K562 (cell line): ENCODE results near the gene DYNLL1. TPM values are rescaled to one million over a fixed set of nuclear protein-coding genes. Genes with fewer than 3 reads are reported as not detected.

Source experiments
- CBX2 ChIP-seq: fragments of 200-600 bp; sonication (generic); IDR thresholded peaks from one replicate; pipeline ENCODE4 v1.6.1; 2012; ENCODE audit warnings: mild to moderate bottlenecking, low read length, inconsistent platforms; ENCODE audit not compliant: insufficient read depth, poor library complexity, severe bottlenecking
- CREB3L1 ChIP-seq: fragments of 450-650 bp; IDR thresholded peaks from 2 replicates; pipeline ENCODE4 v1.6.1; 2014; ENCODE audit warnings: low read depth, mild to moderate bottlenecking, moderate library complexity, borderline replicate concordance
- GATAD2A ChIP-seq: fragments of 450-650 bp; IDR thresholded peaks from 2 replicates; pipeline ENCODE4 v1.6.1; 2017
- HNRNPUL1 ChIP-seq: fragments of 200-400 bp; formaldehyde crosslinking; IDR thresholded peaks from 2 replicates; pipeline ENCODE4 v1.6.1; 2017; ENCODE audit warnings: low read length
- KAT7 ChIP-seq: sonication (generic); formaldehyde crosslinking; IDR thresholded peaks from 2 replicates; pipeline ENCODE4 v1.8.0; 2022; ENCODE audit warnings: missing genetic modification reagents, mild to moderate bottlenecking, borderline replicate concordance
- KLF1 ChIP-seq: fragments of 450-650 bp; IDR thresholded peaks from 2 replicates; pipeline ENCODE4 v1.6.1; 2016; ENCODE audit warnings: missing genetic modification characterization, missing compliant biosample characterization
- NUFIP1 ChIP-seq: fragments of 450-650 bp; IDR thresholded peaks from 2 replicates; pipeline ENCODE4 v1.6.1; 2018; ENCODE audit not compliant: partially characterized antibody
- SNIP1 ChIP-seq: fragments of 450-650 bp; IDR thresholded peaks from 2 replicates; pipeline ENCODE4 v1.7.1; 2017; ENCODE audit warnings: low read depth, mild to moderate bottlenecking
- SREBF2 ChIP-seq: sonication (generic); formaldehyde crosslinking; IDR thresholded peaks from 2 replicates; pipeline ENCODE4 v1.4.0; 2020; ENCODE audit warnings: mild to moderate bottlenecking, missing genetic modification reagents
- TARDBP ChIP-seq: fragments of 450-650 bp; IDR thresholded peaks from 2 replicates; pipeline ENCODE4 v1.6.1; 2016
- TCF3 ChIP-seq: sonication (generic); formaldehyde crosslinking; IDR thresholded peaks from 2 replicates; pipeline ENCODE4 v1.4.0; 2020; ENCODE audit warnings: mild to moderate bottlenecking, missing genetic modification reagents
- TEAD4 ChIP-seq, 2 experiments: sonication (generic) in 1 of 2; formaldehyde crosslinking in 1 of 2; IDR thresholded peaks; 2 replicates each; pipeline versions ENCODE4 v1.6.1 to v1.8.0; 2012 to 2022; ENCODE audit warnings: borderline replicate concordance in 1 of 2, inconsistent platforms in 1 of 2, low read length in 1 of 2, mild to moderate bottlenecking in 1 of 2, missing genetic modification reagents in 1 of 2
- TRIM28 ChIP-seq: fragments of 450-650 bp; IDR thresholded peaks from 2 replicates; pipeline ENCODE4 v1.6.1; 2017
- ZKSCAN3 ChIP-seq: fragments of 250-450 bp; sonication (Bioruptor Pico); IDR thresholded peaks from 2 replicates; pipeline ENCODE4 v1.4.0; 2020
- ZMIZ1 ChIP-seq, 2 experiments: fragments of 150-350 bp in 1 of 2; IDR thresholded peaks; 2 replicates each; pipeline ENCODE4 v1.6.1; 2012 to 2016; ENCODE audit warnings: low read depth in 2 of 2, low read length in 2 of 2, mild to moderate bottlenecking in 1 of 2, moderate library complexity in 1 of 2
- polyA plus RNA-seq, 8 experiments: library from polyadenylated mRNA; depleted of rRNA in 4 of 8; stranded (reverse) in 5 of 8; unstranded in 3 of 8; fragments of >200 nt; fragmentation: Nextera tagmentation in 2 of 8; fragmentation: Illumina TruSeq in 1 of 8; extraction: Ambion mirVana in 2 of 8; extraction: Trizol in 1 of 8; gene quantifications; 2 replicates each; pipeline versions ENCODE4 v1.2.1 to v1.2.3, GENCODE V29; 2011 to 2014; ENCODE audit warnings: inconsistent platforms in 1 of 8, missing spikeins in 1 of 8
- total RNA-seq, 7 experiments: library from RNA; depleted of rRNA in 6 of 7; stranded (reverse); fragments of >200 nt in 6 of 7; fragmentation: Illumina TruSeq in 2 of 7; extraction: Trizol in 2 of 7; gene quantifications; 2 replicates each; pipeline versions ENCODE4 v1.2.1 to v1.2.3, GENCODE V29; 2011 to 2021; ENCODE audit warnings: low replicate concordance in 1 of 7
- TF ChIP-seq, protein P1 (sequence below): sonication (generic); formaldehyde crosslinking; IDR thresholded peaks from 2 replicates; pipeline ENCODE4 v1.8.1; 2023; ENCODE audit warnings: mild to moderate bottlenecking, missing genetic modification reagents
- TF ChIP-seq, protein P2 (sequence below): sonication (generic); formaldehyde crosslinking; IDR thresholded peaks from 2 replicates; pipeline ENCODE4 v1.8.0; 2022; ENCODE audit warnings: missing genetic modification reagents, mild to moderate bottlenecking, moderate library complexity, borderline replicate concordance
- TF ChIP-seq, protein P3 (sequence below): fragments of 250-450 bp; sonication (Bioruptor Pico); IDR thresholded peaks from 2 replicates; pipeline ENCODE4 v1.5.0; 2021

Gene DYNLL1
- total and polyA plus RNA-seq, 9 of the 15 experiments (the other 6 are each of a cell fraction or from before 2014, with no cell fraction given), result 303 to 1,112 (median 468) TPM

DNA sequence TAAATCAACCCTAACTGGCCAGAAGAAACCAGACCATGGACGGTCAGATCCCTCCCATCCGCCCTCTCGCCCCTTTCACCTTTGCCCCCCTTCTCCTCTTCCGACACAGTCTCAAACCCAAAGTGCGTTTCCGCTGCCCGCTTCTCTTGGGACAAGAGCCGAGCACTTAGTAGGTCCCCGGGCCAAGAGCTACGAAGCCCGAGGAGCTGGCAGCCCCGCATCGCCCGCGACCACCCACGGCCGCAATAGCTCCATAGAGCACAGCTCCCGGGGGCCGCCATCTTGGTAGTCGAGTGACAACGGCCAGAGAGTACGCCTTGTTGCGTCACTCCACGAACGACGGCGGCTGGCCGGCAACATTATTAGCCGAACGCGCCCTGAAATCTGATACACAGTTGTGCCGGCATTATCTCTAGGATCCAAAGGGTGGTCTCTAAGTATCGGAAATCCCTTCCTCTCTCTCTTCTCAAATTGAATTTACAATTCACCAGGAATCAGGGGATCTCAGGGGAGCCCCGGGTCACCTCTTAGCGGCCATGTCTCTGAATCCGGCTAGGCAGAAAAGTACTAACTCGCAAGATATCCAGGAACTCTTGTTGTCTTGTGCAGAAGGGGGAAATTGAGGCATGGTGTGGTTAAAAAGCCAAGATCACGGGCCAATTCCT, 33.1 kb downstream of the DYNLL1 start, which contains the start of gene COQ5 (continued):
- TF ChIP-seq CREB3L1, result 0 out of 2 replicates have a peak, but pooled peaks have one; percentile 57
- no peak for TF ChIP-seq SREBF2 (CRISPR knock-in tag)
- no peak for TF ChIP-seq KLF1 (tag)
- TF ChIP-seq TEAD4 (IDR thresholded peaks at IDR 0.05; ENCODE audit: low read length), result peak; percentile 4; the same call in 1 of the 2 replicates
- no peak for TF ChIP-seq TEAD4 (CRISPR knock-in tag; IDR thresholded peaks at IDR 0.05; ENCODE audit: borderline replicate concordance)
- TF ChIP-seq ZMIZ1 (IDR thresholded peaks at IDR 0.05; ENCODE audit: low read depth in 2 of 2, low read length in 2 of 2), result peak in 1 of 2 experiments; percentile 21; a peak in 1 of 4 replicates
- TF ChIP-seq ZKSCAN3 (CRISPR knock-in tag), result no peak
- TF ChIP-seq NUFIP1, result no peak
- TF ChIP-seq KAT7 (CRISPR knock-in tag), result peak; percentile 92; the same call in 1 of the 2 replicates
- no peak for TF ChIP-seq GATAD2A
- no peak for TF ChIP-seq TRIM28
- TF ChIP-seq, protein P1, sequence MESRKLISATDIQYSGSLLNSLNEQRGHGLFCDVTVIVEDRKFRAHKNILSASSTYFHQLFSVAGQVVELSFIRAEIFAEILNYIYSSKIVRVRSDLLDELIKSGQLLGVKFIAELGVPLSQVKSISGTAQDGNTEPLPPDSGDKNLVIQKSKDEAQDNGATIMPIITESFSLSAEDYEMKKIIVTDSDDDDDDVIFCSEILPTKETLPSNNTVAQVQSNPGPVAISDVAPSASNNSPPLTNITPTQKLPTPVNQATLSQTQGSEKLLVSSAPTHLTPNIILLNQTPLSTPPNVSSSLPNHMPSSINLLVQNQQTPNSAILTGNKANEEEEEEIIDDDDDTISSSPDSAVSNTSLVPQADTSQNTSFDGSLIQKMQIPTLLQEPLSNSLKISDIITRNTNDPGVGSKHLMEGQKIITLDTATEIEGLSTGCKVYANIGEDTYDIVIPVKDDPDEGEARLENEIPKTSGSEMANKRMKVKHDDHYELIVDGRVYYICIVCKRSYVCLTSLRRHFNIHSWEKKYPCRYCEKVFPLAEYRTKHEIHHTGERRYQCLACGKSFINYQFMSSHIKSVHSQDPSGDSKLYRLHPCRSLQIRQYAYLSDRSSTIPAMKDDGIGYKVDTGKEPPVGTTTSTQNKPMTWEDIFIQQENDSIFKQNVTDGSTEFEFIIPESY, result no peak
- TF ChIP-seq TCF3, result no peak
- 0 out of 2 replicates have a peak, but pooled peaks have one; percentile 43 for TF ChIP-seq TARDBP
- TF ChIP-seq, protein P2, sequence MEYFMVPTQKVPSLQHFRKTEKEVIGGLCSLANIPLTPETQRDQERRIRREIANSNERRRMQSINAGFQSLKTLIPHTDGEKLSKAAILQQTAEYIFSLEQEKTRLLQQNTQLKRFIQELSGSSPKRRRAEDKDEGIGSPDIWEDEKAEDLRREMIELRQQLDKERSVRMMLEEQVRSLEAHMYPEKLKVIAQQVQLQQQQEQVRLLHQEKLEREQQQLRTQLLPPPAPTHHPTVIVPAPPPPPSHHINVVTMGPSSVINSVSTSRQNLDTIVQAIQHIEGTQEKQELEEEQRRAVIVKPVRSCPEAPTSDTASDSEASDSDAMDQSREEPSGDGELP, result peak; percentile 78
- no peak for TF ChIP-seq HNRNPUL1
- no peak for TF ChIP-seq CBX2
- no peak for TF ChIP-seq SNIP1
- TF ChIP-seq, protein P3, sequence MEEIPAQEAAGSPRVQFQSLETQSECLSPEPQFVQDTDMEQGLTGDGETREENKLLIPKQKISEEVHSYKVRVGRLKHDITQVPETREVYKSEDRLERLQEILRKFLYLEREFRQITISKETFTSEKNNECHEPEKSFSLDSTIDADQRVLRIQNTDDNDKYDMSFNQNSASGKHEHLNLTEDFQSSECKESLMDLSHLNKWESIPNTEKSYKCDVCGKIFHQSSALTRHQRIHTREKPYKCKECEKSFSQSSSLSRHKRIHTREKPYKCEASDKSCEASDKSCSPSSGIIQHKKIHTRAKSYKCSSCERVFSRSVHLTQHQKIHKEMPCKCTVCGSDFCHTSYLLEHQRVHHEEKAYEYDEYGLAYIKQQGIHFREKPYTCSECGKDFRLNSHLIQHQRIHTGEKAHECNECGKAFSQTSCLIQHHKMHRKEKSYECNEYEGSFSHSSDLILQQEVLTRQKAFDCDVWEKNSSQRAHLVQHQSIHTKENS, result no peak
